ENCODE measurements around the gene FGFBP1. TPM values are rescaled to one million over a fixed set of nuclear protein-coding genes. Genes with fewer than 3 reads are reported as not detected.

FGFBP1 gene
- total RNA-seq, 1 donor from 2014 or later = not detected

- intact Hi-C loops (cut with micrococcal nuclease) = no loop called here
- no peaks in the 10 kb centered on the region for H3K9me3 Mint-ChIP-seq
- ATAC-seq (ENCODE audit: low read depth) (no peak), DNase-seq (no peak)
- CTCF ChIA-PET = no interaction called here
- no peaks in the 10 kb centered on the region for H3K36me3 Mint-ChIP-seq (ENCODE audit: low read depth)
- H3K27ac Mint-ChIP-seq = no peak overlapping the region
- TF ChIP-seq CTCF (IDR thresholded peaks at IDR 0.05) = no peak
- POLR2A ChIA-PET = no interaction called here
- no peak overlapping the region for H3K4me3 Mint-ChIP-seq
- peaks cover 5% of the 10 kb centered on the region for H3K27me3 Mint-ChIP-seq
- H3K4me1 Mint-ChIP-seq = no peaks in the 10 kb centered on the region
These were observed 28.2 kb downstream of the FGFBP1 start for GRCh38 chr4:15910155-15910940.

DNA sequence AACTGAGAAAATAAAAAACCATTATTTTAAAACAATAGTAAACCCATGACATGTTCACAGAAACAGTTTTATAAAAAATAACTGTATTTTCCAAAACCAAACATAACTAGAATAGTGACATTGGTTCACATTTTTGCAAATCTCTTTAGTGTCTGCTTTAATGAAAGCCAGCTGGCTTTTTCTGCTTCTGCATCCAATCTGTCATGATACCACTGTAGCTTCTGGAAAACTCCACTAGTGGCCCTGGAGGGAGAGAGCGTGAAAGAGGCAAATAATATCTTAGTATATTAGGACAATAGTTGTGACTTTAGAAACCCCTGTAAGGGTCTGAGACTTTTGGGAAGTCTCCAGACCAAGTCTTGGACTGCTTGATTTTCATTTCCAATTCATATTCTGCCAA, 31.1 kb downstream of the FGFBP1 start:
- Mint-ChIP-seq H3K36me3 (ENCODE audit: low read depth) (no peaks in the 10 kb centered on the region), H3K4me3 (no peak overlapping the region), H3K9me3 (no peaks in the 10 kb centered on the region), H3K4me1 (no peaks in the 10 kb centered on the region), H3K27me3 (peaks cover 13% of the 10 kb centered on the region), H3K27ac (no peak overlapping the region)
- CTCF ChIA-PET = no interaction called here
- no peak for TF ChIP-seq CTCF (IDR thresholded peaks at IDR 0.05)
- intact Hi-C loops (cut with micrococcal nuclease) = no loop called here
- DNase-seq = no peak
- POLR2A ChIA-PET = no interaction called here
- no peak for ATAC-seq (ENCODE audit: low read depth)

DNA sequence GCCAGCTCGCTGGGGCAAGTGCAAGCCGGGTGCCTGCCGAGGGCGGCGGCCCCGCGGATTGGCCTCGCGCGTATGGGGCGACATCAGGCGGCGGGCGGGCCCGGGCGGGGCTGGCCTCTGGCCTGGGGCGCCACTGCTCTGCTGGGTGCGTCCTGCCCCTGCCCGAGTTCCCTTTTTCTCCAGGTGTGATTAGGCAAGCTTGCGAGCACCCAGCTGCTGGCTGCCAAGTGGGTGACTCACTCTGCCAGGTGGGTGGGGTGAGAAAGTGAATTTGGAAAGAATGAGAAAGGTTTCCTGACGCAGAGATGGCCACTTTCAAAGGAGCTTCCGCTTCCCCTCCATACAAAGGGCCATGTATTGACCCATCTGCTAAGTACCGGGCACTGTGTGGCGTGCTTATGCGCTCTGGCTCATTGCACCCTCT, 32.5 kb downstream of the FGFBP1 start:
- H3K4me3 Mint-ChIP-seq = no peak overlapping the region
- no peak for TF ChIP-seq CTCF (IDR thresholded peaks at IDR 0.05)
- H3K9me3 Mint-ChIP-seq = no peaks in the 10 kb centered on the region
- intact Hi-C loops (cut with micrococcal nuclease) = no loop called here
- H3K27me3 Mint-ChIP-seq = peaks cover 9% of the 10 kb centered on the region
- H3K4me1 Mint-ChIP-seq = no peaks in the 10 kb centered on the region
- H3K27ac Mint-ChIP-seq = no peak overlapping the region
- ATAC-seq (ENCODE audit: low read depth) = peak; percentile 68
- DNase-seq = no peak
- ChIA-PET POLR2A (no interaction called here), CTCF (interaction anchor here (1.1 kb wide), 1 partner anchor 23 kb away, joined by 3 read pairs; no protein-coding TSS in a partner anchor)
- no peaks in the 10 kb centered on the region for H3K36me3 Mint-ChIP-seq (ENCODE audit: low read depth)

GRCh38 chr4:15902746-15903145, 35.8 kb downstream of the FGFBP1 start:
- no peak overlapping the region for H3K4me3 Mint-ChIP-seq
- intact Hi-C loops (cut with micrococcal nuclease) = no loop called here
- H3K4me1 Mint-ChIP-seq = no peaks in the 10 kb centered on the region
- CTCF ChIA-PET = interaction anchor here (1.5 kb wide), 1 partner anchor 54 kb away, joined by 3 read pairs; no protein-coding TSS in a partner anchor
- DNase-seq (no peak), ATAC-seq (ENCODE audit: low read depth) (no peak)
- no peaks in the 10 kb centered on the region for H3K9me3 Mint-ChIP-seq
- POLR2A ChIA-PET = no interaction called here
- peaks cover 12% of the 10 kb centered on the region for H3K27me3 Mint-ChIP-seq
- no peak for TF ChIP-seq CTCF (IDR thresholded peaks at IDR 0.05)
- H3K27ac Mint-ChIP-seq = no peak overlapping the region
- no peaks in the 10 kb centered on the region for H3K36me3 Mint-ChIP-seq (ENCODE audit: low read depth)

GRCh38 chr4:15901998-15902397, 36.5 kb downstream of the FGFBP1 start:
- ChIA-PET POLR2A (no interaction called here), CTCF (interaction anchor here (1.0 to 1.5 kb wide), 2 partner anchors 19 to 54 kb away, joined by 3 to 4 read pairs; no protein-coding TSS in a partner anchor)
- H3K27ac Mint-ChIP-seq = no peak overlapping the region
- peaks cover 12% of the 10 kb centered on the region for H3K27me3 Mint-ChIP-seq
- ATAC-seq (ENCODE audit: low read depth) = no peak
- H3K4me1 Mint-ChIP-seq = no peaks in the 10 kb centered on the region
- H3K4me3 Mint-ChIP-seq = no peak overlapping the region
- DNase-seq = no peak
- intact Hi-C loops (cut with micrococcal nuclease) = no loop called here
- no peak for TF ChIP-seq CTCF (IDR thresholded peaks at IDR 0.05)
- H3K9me3 Mint-ChIP-seq = no peaks in the 10 kb centered on the region
- no peaks in the 10 kb centered on the region for H3K36me3 Mint-ChIP-seq (ENCODE audit: low read depth)
